ENCODE measurements around the gene LGR5. TPM values are rescaled to one million over a fixed set of nuclear protein-coding genes. Genes with fewer than 3 reads are reported as not detected.

LGR5 gene
- total RNA-seq, 1 donor from 2014 or later: 0.54 TPM

- H3K4me3 Mint-ChIP-seq: no peak overlapping the region
- H3K9me3 Mint-ChIP-seq: peaks cover 19% of the 10 kb centered on the region
- no peak for TF ChIP-seq CTCF (IDR thresholded peaks at IDR 0.05; ENCODE audit: unreplicated experiment)
- H3K4me1 Mint-ChIP-seq: no peaks in the 10 kb centered on the region
- no peak overlapping the region for H3K27ac Mint-ChIP-seq
- no peak for DNase-seq (ENCODE audit: low spot score in 2 of 2, unreplicated experiment in 2 of 2)
- peaks cover 8% of the 10 kb centered on the region for H3K27me3 Mint-ChIP-seq (ENCODE audit: low read depth)
- H3K36me3 Mint-ChIP-seq: no peaks in the 10 kb centered on the region
These were observed 39.1 kb upstream of the LGR5 start for GRCh38 chr12:71400481-71400880.

- H3K9me3 Mint-ChIP-seq: peaks cover 37% of the 10 kb centered on the region
- H3K4me3 Mint-ChIP-seq: no peak overlapping the region
- no peaks in the 10 kb centered on the region for H3K36me3 Mint-ChIP-seq
- no peak overlapping the region for H3K27ac Mint-ChIP-seq
- peaks cover 8% of the 10 kb centered on the region for H3K27me3 Mint-ChIP-seq (ENCODE audit: low read depth)
- TF ChIP-seq CTCF (IDR thresholded peaks at IDR 0.05; ENCODE audit: unreplicated experiment): no peak
- DNase-seq (ENCODE audit: low spot score in 2 of 2, unreplicated experiment in 2 of 2): no peak
- H3K4me1 Mint-ChIP-seq: no peaks in the 10 kb centered on the region
These were observed 33.7 kb upstream of the LGR5 start for GRCh38 chr12:71405884-71406283.

DNA sequence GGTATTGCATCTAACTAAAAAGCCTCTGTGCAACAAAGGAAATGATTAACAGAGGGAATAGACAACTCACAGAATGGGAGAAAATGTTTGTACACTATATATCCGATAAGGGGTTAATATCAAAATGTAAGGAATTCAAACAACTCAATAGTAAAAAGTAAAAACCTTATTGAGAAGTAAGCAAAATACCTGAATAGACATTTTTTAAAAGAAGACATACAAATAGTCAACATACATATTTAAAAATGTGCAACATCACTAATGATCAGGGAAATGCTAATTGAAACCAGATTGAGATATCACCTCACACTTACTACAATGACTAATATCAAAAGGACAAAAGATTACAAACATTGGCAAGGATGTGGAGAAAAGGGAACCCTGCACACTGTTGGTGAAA, 31.9 kb upstream of the LGR5 start:
- H3K36me3 Mint-ChIP-seq: no peaks in the 10 kb centered on the region
- no peak overlapping the region for H3K4me3 Mint-ChIP-seq
- no peak for DNase-seq (ENCODE audit: low spot score in 2 of 2, unreplicated experiment in 2 of 2)
- TF ChIP-seq CTCF (IDR thresholded peaks at IDR 0.05; ENCODE audit: unreplicated experiment): no peak
- H3K4me1 Mint-ChIP-seq: no peaks in the 10 kb centered on the region
- no peak overlapping the region for H3K27ac Mint-ChIP-seq
- peaks cover 56% of the 10 kb centered on the region for H3K9me3 Mint-ChIP-seq
- H3K27me3 Mint-ChIP-seq (ENCODE audit: low read depth): peaks cover 6% of the 10 kb centered on the region

GRCh38 chr12:71410844-71411243, 28.8 kb upstream of the LGR5 start:
- Mint-ChIP-seq H3K9me3 (peaks cover 43% of the 10 kb centered on the region), H3K27ac (no peak overlapping the region), H3K27me3 (ENCODE audit: low read depth) (peaks cover 4% of the 10 kb centered on the region)

GRCh38 chr12:71411635-71412034, 28.0 kb upstream of the LGR5 start:
- DNase-seq (ENCODE audit: low spot score in 2 of 2, unreplicated experiment in 2 of 2): no peak
- H3K27me3 Mint-ChIP-seq (ENCODE audit: low read depth): peaks cover 4% of the 10 kb centered on the region

More at GRCh38 chr12:71410844-71411243, 28.8 kb upstream of the LGR5 start:
- no peak for DNase-seq (ENCODE audit: low spot score in 2 of 2, unreplicated experiment in 2 of 2)
- no peaks in the 10 kb centered on the region for H3K36me3 Mint-ChIP-seq
- TF ChIP-seq CTCF (IDR thresholded peaks at IDR 0.05; ENCODE audit: unreplicated experiment): no peak
- no peaks in the 10 kb centered on the region for H3K4me1 Mint-ChIP-seq
- no peak overlapping the region for H3K4me3 Mint-ChIP-seq

More at GRCh38 chr12:71411635-71412034, 28.0 kb upstream of the LGR5 start:
- no peak for TF ChIP-seq CTCF (IDR thresholded peaks at IDR 0.05; ENCODE audit: unreplicated experiment)
- Mint-ChIP-seq H3K36me3 (no peaks in the 10 kb centered on the region), H3K4me1 (no peaks in the 10 kb centered on the region), H3K4me3 (no peak overlapping the region), H3K9me3 (peaks cover 42% of the 10 kb centered on the region), H3K27ac (no peak overlapping the region)
